ENCODE results near the gene NPHP4. TPM values are rescaled to one million over a fixed set of nuclear protein-coding genes. Genes with fewer than 3 reads are reported as not detected.

NPHP4 gene
- total and polyA plus RNA-seq, 2 donors (not counting 3 experiments of a cell fraction or from before 2014, with no cell fraction given) = 4.4 to 11.7 TPM

DNA sequence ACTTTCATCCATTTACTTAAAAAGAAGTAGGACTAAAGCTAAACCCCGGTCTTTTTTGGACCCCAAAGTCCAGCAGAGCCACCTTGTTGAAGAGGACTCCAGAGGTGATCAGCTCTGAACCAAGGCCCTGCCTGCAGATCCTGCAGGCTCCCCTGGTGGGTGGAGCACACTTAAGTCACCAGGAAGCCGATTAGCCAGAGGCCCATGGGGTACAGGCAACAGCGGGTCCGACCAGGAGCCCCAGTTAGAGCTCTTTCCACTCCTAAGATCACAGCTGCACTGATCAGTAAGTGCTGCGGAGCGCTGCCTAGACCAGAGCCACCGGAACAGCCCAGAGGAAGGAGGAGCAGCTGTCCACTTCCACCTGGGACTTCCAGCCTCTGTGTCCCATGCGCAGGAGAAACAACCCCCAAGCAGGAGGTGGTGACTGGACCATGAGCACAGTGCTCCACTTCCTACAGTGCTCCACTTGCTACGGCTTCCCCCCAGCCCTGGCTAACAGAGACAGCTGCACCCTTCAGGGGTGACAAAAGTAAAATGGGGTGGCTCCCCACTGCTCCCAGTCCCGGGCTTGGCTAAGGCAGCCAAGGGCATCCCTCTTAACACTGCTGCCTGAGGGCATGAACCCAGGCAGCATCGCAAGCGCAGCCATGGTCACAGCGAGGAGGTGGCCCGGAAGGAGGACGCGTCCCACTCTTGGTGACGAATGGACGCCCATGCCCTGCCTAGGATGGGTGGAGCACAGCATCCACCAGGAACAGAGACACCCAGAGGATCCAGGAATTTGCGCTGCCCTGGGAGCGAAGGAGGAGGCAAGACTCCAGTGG, 58.0 kb downstream of the NPHP4 start:
- DNase-seq (ENCODE audit: low read depth, low spot score) (no peak), FAIRE-seq (no peak)
- H3K4me1 ChIP-seq (ENCODE audit: control insufficient read depth, extremely low read depth, insufficient read depth, low read length) = no peaks in the 10 kb centered on the region
- dilution Hi-C loops (cut with MboI; ENCODE audit: extremely low pct_ligation_motif_present, low sequenced_read_pairs) = no loop called here
- H3K36me3 ChIP-seq (ENCODE audit: control insufficient read depth in 2 of 2, extremely low read depth in 1 of 2, insufficient read depth in 2 of 2, low read length in 2 of 2) = peaks cover 0 to 4% of the 10 kb centered on the region in 2 experiments
- ChIA-PET CTCF (no interaction called here), POLR2A (no interaction called here)
- no peak overlapping the region for H3K4me2 ChIP-seq (ENCODE audit: insufficient read depth, low read length)
- TF ChIP-seq, protein P1, sequence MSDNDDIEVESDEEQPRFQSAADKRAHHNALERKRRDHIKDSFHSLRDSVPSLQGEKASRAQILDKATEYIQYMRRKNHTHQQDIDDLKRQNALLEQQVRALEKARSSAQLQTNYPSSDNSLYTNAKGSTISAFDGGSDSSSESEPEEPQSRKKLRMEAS (IDR thresholded peaks at IDR 0.05; ENCODE audit: insufficient read depth, insufficient read length) = no peak
- TF ChIP-seq EZH2 (IDR thresholded peaks at IDR 0.05; ENCODE audit: borderline replicate concordance, low read depth, low read length, severe bottlenecking) (no peak), GATA2 (IDR thresholded peaks at IDR 0.05; ENCODE audit: insufficient read depth, insufficient read length, low read depth, low read length) (no peak), JUN (IDR thresholded peaks at IDR 0.05; ENCODE audit: borderline replicate concordance, insufficient read depth, insufficient read length, low read depth) (no peak), MYC (IDR thresholded peaks at IDR 0.05; ENCODE audit: low read depth, low read length) (no peak), POLR2A (IDR thresholded peaks at IDR 0.05; ENCODE audit: low read depth, low read length) (no peak), POLR2AphosphoS5 (IDR thresholded peaks at IDR 0.05; ENCODE audit: insufficient read depth, low read depth, low read length) (no peak), FOS (IDR thresholded peaks at IDR 0.05; ENCODE audit: borderline replicate concordance, insufficient read depth, low read length) (no peak)
- TF ChIP-seq, protein P2, sequence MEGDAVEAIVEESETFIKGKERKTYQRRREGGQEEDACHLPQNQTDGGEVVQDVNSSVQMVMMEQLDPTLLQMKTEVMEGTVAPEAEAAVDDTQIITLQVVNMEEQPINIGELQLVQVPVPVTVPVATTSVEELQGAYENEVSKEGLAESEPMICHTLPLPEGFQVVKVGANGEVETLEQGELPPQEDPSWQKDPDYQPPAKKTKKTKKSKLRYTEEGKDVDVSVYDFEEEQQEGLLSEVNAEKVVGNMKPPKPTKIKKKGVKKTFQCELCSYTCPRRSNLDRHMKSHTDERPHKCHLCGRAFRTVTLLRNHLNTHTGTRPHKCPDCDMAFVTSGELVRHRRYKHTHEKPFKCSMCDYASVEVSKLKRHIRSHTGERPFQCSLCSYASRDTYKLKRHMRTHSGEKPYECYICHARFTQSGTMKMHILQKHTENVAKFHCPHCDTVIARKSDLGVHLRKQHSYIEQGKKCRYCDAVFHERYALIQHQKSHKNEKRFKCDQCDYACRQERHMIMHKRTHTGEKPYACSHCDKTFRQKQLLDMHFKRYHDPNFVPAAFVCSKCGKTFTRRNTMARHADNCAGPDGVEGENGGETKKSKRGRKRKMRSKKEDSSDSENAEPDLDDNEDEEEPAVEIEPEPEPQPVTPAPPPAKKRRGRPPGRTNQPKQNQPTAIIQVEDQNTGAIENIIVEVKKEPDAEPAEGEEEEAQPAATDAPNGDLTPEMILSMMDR (IDR thresholded peaks at IDR 0.05; ENCODE audit: extremely low read depth in 1 of 2, insufficient read depth in 1 of 2, low read depth in 1 of 2, low read length in 2 of 2) = no peak
- H2AFZ ChIP-seq (ENCODE audit: low read depth, low read length) = no peak overlapping the region
- H3K27me3 ChIP-seq (ENCODE audit: control insufficient read depth in 2 of 2, insufficient read depth in 2 of 2, low read length in 2 of 2) = no peaks in the 10 kb centered on the region
- no peak overlapping the region for H3K27ac ChIP-seq (ENCODE audit: insufficient read depth, low read depth, low read length)
- no TSS peak for BruUV-seq (replicated peaks)
- intact Hi-C loops (cut with micrococcal nuclease) = no loop called here
- H3K9me3 ChIP-seq (replicated peaks; ENCODE audit: control insufficient read depth, insufficient read depth, low read length) = no peaks in the 10 kb centered on the region
- no peaks in the 10 kb centered on the region for H3K9me1 ChIP-seq (replicated peaks; ENCODE audit: control insufficient read depth, extremely low read depth, insufficient read depth, low read length)
- H4K20me1 ChIP-seq (replicated peaks; ENCODE audit: control insufficient read depth, extremely low read depth, insufficient read depth, low read length) = no peaks in the 10 kb centered on the region
- no peak overlapping the region for H3K4me3 ChIP-seq (replicated peaks in 1 of 3; ENCODE audit: insufficient read depth in 1 of 3, low read depth in 1 of 3, low read length in 3 of 3)
- no peaks in the 10 kb centered on the region for H3K79me2 ChIP-seq (ENCODE audit: control insufficient read depth, insufficient read depth, low read length)
- H3K9ac ChIP-seq (replicated peaks; ENCODE audit: extremely low read depth, insufficient read depth, low read length) = no peak overlapping the region

Data from endothelial cell of umbilical vein (primary cell).